ENCODE results near the gene CGB2.
"Not testable (repeated sequence)": the region's sequence is repeated elsewhere in the genome, so short reads cannot be mapped to it uniquely, and the experiment has no call there.

CGB2 gene

DNA sequence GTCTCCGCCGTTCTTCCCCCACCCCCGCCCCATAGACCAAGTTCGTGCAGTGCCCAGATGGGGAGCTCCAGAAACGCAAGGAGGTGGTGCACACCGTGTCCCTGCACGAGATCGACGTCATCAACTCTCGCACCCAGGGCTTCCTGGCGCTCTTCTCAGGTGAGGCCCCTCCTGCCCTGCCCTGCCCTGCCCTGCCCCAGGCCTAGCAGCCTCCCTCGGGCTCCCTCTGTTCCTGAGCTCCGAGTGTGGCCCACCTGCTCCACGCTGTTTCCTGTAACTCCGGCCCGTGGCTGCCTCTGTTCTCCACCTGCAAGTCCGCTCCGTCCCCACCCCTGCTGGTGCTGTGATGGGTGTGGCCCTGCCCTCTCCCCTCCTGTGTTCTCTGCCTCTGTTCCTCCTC is 21.2 kb upstream of the CGB2 start:
- DNase-seq (ENCODE audit: low read depth), result no peak

DNA sequence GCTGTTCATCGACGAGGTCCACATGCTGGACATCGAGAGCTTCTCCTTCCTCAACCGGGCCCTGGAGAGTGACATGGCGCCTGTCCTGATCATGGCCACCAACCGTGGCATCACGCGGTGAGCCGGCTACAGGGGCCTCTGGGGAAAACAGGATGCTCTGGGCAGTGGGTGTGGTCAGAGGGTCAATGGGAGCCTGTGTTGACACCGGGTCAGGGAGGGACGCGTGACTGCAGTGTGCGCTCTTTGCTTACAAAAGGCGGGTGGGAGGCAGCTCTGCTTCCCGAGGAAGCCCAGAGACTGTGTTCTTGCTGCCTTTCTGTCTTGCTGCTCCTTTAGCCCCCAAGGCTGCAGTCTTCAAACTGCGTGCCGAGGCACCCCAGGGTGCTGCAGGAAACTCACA is 20.5 kb upstream of the CGB2 start:
- no peak for DNase-seq (ENCODE audit: low read depth)

DNA sequence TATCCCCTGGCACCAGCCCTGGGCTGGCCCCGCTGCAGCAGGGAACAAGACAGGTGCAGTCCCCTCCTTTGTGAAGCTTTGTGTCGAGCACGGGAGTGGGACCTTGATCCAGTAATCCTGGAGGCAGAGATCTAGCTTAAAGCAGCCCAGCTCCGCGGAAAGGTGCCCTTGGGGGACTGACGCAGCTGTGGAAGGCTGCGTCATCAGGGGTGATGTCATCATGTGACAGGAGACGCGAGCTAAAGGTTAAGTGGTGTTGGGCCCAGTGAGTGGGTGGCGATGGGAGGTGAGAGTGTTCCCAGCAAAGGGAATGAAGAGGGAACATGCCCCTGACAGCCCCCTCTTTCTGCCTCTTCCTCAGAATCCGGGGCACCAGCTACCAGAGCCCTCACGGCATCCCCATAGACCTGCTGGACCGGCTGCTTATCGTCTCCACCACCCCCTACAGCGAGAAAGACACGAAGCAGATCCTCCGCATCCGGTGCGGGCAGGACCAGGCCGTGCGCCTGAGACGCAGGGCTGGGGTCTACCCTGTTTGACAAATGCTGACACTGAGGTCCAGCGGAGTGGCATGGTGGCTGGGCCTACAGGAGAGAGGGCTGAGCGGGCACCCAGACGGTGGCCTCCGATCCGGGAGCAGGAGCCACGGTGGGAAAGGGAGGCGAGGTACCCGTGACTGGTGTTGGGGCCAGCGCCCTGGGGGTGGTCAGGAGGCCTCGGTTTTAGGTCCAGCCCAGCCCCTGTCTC is 17.4 kb upstream of the CGB2 start:
- no peak for DNase-seq (ENCODE audit: low read depth)

DNA sequence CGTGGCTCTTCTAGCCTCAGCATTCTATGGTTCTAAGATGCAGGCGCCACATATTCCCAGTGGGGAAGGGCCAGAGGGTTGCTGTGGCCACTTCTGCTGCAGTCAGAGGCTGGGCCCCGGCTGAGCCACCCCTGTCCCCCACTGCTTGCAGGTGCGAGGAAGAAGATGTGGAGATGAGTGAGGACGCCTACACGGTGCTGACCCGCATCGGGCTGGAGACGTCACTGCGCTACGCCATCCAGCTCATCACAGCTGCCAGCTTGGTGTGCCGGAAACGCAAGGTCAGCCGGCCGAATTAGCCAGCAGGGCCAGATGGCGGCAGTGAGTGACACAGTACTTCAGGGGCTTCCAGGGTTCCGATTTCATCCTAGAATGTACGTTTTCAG is 16.8 kb upstream of the CGB2 start:
- DNase-seq (ENCODE audit: low read depth), result no peak

DNA sequence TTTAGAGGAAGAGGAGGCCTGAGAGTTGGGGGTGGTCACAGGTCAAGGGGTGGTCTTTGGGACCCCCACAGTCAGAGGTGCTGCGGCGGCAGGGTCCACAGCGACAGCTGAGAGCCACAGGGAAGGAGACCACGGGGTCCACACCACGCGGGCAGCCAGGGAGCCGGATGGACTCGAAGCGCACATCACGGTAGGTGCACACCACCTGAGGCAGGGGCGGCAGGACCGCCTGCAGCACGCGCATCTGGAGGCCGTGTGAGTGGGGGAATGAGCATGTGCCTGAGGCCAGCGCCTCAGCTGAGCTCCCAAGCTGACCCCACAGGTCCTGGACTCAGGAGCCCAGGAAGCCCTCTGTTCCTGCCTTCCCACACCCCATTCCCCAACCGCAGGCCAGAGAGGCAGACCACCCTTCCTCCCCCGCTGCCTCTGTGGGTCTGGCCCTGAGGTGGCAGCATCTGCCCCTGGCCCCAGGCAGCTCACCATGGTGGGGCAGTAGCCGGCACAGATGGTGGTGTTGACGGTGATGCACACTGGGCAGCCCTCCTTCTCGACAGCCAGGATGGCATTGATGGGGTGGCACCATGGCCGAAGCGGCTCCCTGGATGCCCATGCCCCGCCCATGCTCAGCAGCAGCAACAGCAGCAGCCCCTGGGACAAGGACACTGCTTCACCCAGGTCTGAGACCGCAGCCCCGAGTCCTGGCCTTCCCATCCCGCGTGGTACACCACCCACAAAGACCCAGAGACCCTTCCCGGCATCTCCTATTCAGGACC is 15.4 kb upstream of the CGB2 start:
- DNase-seq (ENCODE audit: low read depth), result no peak

DNA sequence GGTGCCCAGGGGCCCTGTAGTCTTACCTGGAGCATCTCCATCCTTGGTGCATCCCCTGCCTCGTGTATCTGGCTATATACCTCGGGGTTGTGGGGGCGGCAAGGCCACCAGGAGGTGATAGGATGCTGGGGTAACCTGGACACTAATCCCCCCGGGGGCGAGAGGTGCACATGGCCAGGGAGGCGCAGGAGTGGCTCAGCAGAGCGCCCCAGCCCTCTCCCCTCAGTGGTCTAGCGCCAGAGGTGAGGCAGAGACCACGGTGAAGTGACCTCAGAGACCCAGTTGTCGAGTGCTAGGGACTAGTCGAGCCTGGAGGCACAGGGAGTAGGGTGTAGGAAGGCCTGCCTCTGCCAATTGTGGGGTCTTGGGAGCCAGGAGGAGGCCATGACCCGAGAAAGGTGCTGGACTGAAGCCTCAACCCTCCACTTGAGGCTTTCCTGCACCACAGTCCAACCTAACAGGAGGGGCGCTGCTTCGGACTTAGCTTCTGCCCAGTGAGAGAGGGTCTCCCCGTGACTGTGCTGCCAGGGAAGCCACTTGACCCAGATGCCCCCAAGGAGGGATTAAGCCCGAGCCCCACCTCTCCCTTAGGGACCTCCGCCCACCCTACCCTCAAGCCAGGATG is 14.5 kb upstream of the CGB2 start, which contains the start of gene LHB:
Gene LHB (minus strand): TSS at position 51 of the 625 bp plus-strand sequence. CDS start 10 bp downstream, at position 41.
- DNase-seq (ENCODE audit: low read depth), result no peak

DNA sequence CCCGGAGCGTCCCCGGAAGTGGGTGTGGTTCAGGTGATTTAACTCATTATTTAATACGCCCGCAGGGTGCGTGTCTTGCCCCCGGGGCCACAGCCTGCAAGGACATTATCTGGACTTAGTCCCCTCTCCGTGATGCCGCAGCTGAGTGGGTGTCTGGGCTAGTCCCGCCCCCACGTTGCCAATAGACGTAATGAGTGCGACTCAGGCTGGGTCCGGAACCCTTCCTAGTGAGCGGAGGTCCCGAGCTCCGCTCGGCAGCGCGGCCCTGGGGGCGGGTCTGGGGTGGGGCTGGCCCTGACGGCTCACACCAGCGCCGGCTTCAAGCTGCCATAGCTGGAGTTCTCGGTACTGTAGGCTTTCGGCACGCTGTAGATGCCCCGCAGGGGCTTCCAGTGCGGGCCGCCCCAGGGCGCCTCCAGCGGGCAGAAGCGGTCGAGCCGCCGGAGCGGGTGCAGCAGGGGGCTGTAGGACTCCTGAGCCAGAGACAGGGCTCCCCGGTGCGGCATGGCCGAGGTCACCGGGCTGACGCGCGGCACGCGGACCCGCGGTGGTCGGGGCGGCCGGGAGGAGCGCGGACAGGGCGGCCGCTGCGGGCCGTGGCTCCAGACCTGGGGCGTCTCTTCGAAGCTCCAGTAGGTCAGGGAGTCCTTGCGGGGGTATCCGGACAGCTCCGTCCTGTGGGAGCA is 13.9 kb upstream of the CGB2 start:
- DNase-seq (ENCODE audit: low read depth), result peak; percentile 30

DNA sequence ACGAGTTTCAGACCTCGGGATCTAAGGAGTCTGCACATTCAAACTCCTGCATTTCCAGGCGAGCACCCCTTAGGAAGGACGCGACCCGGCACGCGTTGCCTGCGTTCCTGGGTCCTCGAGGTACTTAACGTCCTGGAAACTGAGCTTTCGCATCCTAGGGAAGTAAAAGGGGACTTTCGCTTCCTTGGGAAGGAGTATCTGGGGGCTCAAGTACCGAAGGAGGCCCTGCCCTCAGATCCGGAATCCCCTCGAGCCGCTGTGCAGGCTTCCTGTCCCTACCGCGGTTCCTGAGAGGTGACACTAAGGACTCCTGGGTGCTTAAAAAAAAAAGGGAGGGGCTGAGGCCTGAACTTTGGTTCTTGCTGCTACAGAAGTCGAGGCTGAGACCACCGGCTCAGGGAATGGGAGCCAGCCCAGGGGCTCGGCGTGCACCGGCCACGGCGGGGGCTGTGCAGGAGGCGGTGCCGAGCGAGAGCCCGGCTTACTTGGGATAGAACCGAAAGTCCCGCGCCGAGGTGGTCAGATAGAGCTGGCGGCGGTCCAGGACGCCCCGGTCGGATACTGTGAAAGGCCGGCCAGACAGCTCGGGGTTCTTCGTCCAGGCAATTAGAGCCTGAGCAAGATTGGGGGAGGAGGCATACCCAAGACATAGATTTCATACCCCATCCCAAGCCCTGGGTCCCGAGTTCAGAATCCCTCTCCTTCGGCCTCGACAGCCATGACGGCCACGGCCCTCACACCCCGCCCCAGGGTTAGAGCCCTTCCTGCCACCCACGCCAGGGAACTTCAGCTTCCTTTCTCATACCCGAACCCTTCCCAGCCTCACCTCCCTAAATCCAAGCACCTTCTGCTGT is 13.1 kb upstream of the CGB2 start:
- not testable (repeated sequence) for DNase-seq (ENCODE audit: low read depth)

DNA sequence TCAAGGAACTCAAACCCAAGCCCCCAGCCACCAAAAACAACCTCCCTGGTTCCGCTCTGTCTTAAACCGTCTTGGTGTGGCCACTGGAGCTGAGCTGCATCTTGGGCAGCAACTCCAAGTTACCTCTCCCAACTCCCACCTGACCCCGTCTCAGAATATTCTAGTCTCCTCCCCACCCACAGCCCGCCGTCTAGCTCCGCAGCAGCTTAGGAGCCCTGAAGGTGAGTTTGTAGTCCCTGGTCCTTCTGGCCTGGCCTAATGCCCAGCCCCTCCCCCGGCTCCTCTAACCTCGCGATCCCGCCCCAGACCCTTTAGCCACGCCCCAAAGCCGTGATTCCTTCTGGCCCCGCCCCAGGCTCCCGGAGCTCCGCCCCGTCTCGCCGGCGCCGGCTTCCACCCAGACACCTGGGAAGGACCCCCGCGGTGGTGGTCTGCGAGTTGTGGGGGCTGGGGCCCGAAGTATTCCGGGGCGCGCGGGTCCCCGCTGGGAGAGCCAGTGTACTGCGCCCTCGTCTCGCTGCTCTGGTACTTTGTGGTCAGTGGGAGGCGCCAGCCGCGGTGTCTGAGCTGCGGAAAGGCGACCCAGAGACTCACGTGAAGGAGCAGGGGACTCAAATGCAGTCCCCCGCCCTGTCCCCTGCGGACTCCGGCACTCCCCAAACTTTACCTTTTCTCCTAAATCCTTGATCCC is 12.3 kb upstream of the CGB2 start:
- DNase-seq (ENCODE audit: low read depth), result peak; percentile 19

DNA sequence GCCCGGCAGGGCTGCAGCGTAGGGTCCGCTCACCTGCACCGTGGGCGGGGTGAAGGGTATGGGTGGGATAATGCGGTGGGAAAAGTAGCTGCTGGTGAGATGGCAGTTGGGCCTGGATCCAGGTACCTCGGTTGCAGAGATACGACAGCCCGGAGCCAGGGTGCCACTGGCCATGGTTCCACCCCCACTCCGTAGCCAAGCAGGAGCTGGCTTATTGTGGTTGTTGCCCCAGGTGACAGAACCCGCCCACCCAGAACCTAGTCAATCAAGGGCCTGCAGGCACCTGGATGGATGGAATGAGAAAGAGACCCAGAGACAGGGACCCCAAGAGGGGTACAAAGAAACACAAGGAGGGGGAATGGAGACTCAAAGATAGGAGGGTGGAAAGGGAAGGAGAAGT is 11.3 kb upstream of the CGB2 start:
- DNase-seq (ENCODE audit: low read depth), result no peak

DNA sequence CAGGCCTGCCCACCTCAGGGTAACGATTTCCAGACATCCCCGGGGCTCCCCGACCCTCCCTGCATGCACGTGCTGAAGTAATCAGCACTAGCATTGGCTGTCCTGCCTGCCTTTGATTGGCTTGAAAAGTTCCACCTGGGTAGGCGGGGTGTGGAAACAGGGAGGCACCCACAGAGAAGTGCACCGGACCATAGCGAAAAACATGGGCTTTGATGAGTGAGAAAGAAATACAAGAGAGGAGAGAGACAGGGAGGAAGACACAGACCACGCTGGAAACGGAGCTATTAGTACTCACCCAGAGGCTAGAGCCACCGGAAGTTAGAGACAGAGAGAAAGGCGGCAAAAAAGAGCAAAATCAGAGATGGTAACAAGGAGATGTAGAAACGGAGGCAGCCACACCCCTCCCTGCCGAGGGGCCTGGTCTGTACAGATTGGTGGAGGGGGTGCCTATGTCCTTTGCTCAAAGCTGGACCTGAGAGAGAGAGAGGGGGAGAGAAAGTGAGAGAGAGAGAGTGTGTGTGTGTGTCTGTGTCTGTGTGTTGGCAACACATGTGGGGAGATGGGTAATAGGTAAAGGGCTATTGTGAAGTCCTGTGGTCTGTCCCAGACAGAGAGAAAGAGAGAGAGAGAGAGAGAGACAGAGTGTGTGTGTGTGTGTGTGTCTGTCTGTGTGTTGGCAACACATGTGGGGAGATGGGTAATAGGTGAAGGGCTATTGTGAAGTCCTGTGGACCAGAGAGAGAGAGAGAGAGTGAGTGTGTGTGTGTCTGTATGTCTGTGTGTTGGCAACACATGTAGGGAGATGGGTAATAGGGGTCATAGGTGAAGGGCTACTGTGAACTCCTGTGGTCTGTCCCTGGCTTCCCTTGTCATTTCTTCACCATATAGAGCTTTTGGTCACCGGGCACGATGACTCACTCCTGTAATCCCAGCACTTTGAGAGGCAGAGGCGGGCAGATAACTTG is 10.5 kb upstream of the CGB2 start:
- DNase-seq (ENCODE audit: low read depth), result no peak

DNA sequence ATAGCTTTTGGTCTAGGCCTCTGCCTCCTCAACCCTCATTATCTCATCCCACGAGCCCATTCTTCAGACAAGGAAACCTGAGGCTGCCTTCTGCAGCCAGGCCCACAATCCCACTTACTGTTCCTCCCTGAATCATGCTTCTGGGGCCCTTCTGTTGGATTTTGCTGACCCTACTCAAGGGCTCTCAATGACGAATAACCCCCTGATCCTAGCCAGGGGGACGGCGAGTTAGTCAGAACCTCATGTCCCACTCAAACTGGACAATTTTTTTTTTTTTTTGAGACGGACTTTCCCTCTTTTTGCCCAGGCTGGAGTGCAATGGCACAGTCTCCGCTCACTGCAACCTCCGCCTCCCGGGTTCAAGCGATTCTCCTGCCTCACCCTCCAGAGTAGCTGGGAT is 9.6 kb upstream of the CGB2 start:
- no peak for DNase-seq (ENCODE audit: low read depth)

DNA sequence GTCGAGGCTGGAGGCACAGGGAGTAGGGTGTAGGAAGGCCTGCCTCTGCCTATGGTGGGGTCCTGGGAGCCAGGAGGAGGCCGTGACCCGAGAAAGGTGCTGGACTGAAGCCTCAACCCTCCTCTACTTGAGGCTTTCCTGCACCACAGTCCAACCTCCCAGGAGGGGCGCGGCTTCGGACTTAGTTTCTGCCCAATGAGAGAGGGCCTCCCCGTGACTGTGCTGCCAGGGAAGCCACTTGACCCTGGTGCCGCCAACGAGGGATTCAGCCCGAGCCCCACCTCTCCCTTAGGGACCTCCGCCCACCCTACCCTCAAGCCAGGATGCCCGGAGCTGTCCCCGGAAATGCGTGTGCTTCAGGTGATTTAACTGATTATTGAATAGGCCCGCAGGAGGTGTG is 7.5 kb upstream of the CGB2 start, which contains the start of gene CGB3:
Gene CGB3 (minus strand): TSS at position 101 of the 400 bp plus-strand sequence. CDS start 362 bp downstream, outside the sequence.
- DNase-seq (ENCODE audit: low read depth), result not testable (repeated sequence)

DNA sequence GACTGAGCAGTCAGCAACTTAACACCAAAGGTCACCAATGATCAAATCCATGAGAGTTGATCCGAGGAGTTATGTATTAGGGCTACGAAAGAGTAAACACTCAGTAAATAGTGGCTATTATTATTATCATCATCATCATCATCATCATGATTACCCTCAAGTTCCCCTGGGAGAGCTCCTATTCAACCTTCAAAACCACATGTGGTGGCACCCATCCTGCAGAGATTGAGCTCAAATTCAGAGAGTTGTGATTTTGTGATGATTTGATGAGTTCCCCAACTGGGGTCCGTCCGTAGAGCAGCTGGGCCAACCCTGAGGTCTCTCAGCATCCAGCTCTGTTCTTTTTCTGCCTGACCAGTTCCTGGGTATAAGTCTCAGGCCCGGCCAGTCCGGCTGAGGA is 6.6 kb upstream of the CGB2 start:
- not testable (repeated sequence) for DNase-seq (ENCODE audit: low read depth)

DNA sequence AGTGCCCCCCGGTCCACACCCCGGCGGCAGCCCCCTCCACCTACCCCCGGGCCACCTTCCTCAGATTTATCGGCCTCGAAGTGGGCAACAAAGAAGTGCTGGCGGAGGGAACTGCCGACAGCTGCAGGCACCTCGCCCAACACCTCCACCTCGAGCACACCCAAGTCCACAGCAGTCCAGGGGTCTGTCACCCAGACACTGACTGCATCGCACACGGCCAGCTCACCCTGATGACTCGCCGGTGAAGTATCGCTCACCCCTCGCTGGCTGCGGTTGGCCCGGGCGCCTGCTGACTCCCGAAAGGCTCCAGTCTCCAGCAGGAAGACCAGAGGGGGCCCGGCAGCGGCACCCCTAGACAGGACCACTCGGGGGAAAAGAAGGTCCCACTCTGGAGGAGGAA is 6.1 kb upstream of the CGB2 start:
- not testable (repeated sequence) for DNase-seq (ENCODE audit: low read depth)

DNA sequence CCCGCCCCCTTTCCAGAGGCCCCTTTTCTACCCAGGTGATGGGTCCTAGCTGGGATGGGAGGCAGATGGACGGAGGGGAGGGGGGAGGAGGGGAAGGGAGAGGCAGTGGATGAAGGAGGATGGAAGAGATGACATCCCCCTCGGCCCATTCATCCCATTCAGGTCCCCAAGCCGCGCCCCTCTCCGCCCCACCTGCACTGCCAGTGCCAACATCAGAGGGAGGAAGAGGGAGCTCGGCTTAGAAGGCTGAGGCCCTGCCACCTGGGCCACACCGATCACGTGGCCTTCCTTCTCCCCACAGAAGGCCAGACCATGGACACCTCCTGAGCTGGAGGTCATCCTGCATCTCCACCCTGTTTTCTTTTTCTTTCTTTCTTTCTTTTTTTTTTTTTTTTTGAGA is 3.0 kb upstream of the CGB2 start:
- DNase-seq (ENCODE audit: low read depth), result not testable (repeated sequence)

DNA sequence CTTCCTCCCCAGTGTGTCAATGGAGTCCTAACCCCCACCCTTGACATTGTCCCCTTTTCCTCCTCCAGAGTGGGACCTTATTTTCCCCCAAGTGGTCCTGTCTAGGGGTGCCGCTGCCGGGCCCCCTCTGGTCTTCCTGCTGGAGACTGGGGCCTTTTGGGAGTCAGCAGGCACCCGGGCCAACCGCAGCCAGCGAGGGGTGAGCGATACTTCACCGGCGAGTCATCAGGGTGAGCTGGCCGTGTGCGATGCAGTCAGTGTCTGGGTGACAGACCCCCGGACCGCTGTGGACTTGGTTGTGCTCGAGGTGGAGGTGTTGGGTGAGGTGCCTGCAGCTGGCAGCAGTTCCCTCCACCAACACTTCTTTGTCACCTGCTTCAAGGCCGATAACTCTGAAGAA is 1.9 kb upstream of the CGB2 start:
- DNase-seq (ENCODE audit: low read depth), result not testable (repeated sequence)

DNA sequence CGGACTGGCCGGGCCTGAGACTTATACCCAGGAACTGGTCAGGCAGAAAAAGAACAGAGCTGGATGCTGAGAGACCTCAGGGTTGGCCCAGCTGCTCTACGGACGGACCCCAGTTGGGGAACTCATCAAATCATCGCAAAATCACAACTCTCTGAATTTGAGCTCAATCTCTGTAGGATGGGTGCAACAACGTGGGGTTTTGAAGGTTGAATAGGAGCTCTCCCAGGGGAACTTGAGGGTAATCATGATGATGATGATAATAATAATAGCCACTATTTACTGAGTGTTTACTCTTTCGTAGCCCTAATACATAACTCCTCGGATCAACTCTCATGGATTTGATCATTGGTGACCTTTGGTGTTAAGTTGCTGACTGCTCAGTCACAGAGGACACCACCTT is 1.4 kb upstream of the CGB2 start:
- not testable (repeated sequence) for DNase-seq (ENCODE audit: low read depth)

DNA sequence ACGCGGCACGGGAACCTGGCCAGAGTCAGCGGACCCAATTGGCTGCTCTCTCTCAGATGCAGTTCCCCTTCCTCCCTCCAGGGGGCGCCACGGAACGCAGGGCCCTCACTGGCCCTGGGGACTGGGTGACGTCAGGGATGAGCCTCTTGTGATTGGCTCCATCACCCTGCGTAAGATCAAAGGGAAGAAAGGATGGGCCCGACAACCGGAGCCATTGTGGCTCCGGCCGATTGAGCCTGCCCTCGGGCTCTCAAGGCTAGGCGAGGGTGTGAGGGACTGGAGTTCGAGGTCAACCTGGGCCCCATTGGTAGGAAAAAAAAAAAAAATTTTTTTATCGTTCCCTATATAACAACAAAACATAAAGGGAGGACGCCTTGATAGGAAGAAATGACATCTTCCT is 5.1 kb downstream of the CGB2 start, which contains the start of gene CGB1:
Gene CGB1 (minus strand): TSS at position 81 of the 400 bp plus-strand sequence. CDS start 184 bp downstream, outside the sequence.
- not testable (repeated sequence) for DNase-seq (ENCODE audit: low read depth)
